Adrenal gland (tissue), 5 donors: ENCODE data around the gene DAAM2.

Experiments used
- POLR2A ChIP-seq, 2 donors: fragments of 450-650 bp; IDR thresholded peaks; one replicate each; pipeline ENCODE4 v1.6.1; 2017; ENCODE audit warnings: antibody characterized with exemption in 2 of 2, mild to moderate bottlenecking in 2 of 2, moderate library complexity in 1 of 2
- TF ChIP-seq, protein P1 (sequence below), 6 experiments: fragments of 450-650 bp in 4 of 6; fragments of 200-600 bp in 2 of 6; sonication (generic) in 1 of 6; IDR thresholded peaks; 1 replicate in 5 of 6; 2 replicates in 1 of 6; pipeline versions ENCODE4 v1.5.1 to v1.8.0; 2016 to 2021; ENCODE audit warnings: antibody characterized with exemption in 6 of 6, mild to moderate bottlenecking in 2 of 6, moderate library complexity in 1 of 6
- donor health status: DM: no; HTN: no; CAD: no.

DNA sequence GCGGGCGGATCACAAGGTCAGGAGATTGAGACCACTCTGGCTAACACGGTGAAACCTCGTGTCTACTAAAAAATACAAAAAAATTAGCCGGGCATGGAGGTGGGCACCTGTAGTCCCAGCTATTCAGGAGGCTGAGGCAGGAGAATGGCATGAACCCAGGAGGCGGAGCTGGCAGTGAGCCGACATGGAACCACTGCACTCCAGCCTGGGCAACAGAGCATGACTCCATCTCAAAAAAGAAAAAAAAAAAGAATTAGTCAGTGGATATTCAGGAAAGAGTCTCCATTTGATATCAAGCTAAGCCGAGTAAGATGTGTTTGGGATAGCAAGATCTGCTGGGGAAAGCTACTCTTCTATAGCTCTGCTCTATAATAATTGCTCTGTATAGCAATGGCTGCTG, 101.1 kb downstream of the DAAM2 start:
- TF ChIP-seq, protein P1, sequence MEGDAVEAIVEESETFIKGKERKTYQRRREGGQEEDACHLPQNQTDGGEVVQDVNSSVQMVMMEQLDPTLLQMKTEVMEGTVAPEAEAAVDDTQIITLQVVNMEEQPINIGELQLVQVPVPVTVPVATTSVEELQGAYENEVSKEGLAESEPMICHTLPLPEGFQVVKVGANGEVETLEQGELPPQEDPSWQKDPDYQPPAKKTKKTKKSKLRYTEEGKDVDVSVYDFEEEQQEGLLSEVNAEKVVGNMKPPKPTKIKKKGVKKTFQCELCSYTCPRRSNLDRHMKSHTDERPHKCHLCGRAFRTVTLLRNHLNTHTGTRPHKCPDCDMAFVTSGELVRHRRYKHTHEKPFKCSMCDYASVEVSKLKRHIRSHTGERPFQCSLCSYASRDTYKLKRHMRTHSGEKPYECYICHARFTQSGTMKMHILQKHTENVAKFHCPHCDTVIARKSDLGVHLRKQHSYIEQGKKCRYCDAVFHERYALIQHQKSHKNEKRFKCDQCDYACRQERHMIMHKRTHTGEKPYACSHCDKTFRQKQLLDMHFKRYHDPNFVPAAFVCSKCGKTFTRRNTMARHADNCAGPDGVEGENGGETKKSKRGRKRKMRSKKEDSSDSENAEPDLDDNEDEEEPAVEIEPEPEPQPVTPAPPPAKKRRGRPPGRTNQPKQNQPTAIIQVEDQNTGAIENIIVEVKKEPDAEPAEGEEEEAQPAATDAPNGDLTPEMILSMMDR (IDR thresholded peaks at IDR 0.05): no peak
- no peak for TF ChIP-seq POLR2A (IDR thresholded peaks at IDR 0.05)
